ENCODE data around the gene RTN4R. TPM values are rescaled to one million over a fixed set of nuclear protein-coding genes. Genes with fewer than 3 reads are reported as not detected.

RTN4R gene
- total RNA-seq, 4 donors from 2014 or later, result 0.29 to 0.75 TPM; not detected in 2

DNA sequence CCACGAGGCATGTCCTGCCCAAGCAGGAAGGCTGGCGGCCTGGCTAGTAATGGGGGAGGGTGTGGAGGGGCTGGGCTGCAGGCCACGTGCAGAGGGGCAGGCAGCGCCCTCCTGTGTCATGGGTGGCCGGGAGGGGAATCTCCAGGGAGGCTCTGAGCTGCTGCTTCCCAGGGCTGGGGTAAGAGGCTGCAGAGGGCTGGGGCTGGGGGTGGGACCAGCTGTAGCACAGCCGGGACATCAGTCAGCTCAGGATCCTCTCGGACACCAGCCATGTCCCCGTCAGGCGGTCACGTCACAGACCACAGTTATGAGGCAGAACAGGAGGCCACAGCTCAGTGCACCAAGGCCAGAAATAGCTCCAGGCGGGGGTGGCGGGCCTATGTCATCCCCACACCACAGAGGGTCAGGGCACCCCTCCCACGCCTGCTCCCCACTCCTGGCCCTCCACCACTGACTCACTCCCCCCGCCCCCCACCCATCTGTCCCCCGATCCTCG is 21.1 kb downstream of the RTN4R start:
- in situ Hi-C loops (cut with MboI; ENCODE audit: low sequenced_read_pairs in 4 of 4), result no loop called here
- Histone ChIP-seq H3K27ac (no peak overlapping the region), H3K4me1 (peaks cover 5 to 9% of the 10 kb centered on the region in 2 donors), H3K27me3 (no peaks in the 10 kb centered on the region), H3K36me3 (no peaks in the 10 kb centered on the region), H3K4me3 (no peak overlapping the region), H3K9me3 (no peaks in the 10 kb centered on the region)
- DNase-seq (peak in 1 of 2 donors; percentile 20), ATAC-seq (peak in 1 of 2 donors; percentile 52)
- intact Hi-C loops (cut with DNase I; ENCODE audit: low total_unique reads), result loop anchor here (10.0 kb wide), 1 partner anchor 72 kb away; no protein-coding TSS in a partner anchor
- TF ChIP-seq POLR2A (IDR thresholded peaks at IDR 0.05), result no peak
- TF ChIP-seq, protein P1, sequence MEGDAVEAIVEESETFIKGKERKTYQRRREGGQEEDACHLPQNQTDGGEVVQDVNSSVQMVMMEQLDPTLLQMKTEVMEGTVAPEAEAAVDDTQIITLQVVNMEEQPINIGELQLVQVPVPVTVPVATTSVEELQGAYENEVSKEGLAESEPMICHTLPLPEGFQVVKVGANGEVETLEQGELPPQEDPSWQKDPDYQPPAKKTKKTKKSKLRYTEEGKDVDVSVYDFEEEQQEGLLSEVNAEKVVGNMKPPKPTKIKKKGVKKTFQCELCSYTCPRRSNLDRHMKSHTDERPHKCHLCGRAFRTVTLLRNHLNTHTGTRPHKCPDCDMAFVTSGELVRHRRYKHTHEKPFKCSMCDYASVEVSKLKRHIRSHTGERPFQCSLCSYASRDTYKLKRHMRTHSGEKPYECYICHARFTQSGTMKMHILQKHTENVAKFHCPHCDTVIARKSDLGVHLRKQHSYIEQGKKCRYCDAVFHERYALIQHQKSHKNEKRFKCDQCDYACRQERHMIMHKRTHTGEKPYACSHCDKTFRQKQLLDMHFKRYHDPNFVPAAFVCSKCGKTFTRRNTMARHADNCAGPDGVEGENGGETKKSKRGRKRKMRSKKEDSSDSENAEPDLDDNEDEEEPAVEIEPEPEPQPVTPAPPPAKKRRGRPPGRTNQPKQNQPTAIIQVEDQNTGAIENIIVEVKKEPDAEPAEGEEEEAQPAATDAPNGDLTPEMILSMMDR (IDR thresholded peaks at IDR 0.05 in 4 of 5, conservative IDR thresholded peaks at IDR 0.05 in 1 of 5), result no peak

DNA sequence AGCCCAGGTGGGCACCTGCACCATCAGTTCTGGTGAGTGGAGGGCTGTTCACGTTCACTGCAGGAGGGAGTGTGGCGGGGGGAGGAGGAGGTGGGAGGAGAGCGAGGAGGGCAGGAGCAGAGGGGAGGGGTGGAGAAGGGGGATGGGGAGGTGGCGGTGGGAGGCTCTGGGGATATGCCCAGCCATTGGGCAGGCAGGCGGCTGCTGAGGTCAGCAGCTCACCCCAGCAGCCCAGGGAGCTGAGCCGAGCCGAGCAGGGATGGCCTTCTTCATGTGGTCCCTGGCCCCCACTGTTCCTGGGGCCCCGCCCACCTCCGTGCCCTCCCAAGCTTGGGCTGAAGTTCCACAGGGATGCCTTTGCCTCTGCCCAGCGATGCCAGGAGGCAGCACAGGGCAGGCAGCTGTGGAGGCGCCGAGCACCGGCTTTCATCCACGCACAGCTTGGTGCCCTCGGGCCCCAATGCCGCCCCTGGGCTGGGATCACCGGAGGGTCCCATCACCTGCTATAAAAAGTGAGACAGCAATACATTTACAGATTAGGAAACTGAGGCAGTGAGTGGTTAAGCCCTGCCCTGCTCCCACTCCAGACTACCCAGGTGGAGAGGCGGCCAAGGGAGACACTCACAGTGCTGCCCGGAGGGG is 21.6 kb downstream of the RTN4R start:
- TF ChIP-seq, protein P1 (IDR thresholded peaks at IDR 0.05 in 4 of 5, conservative IDR thresholded peaks at IDR 0.05 in 1 of 5), result no peak
- TF ChIP-seq POLR2A (IDR thresholded peaks at IDR 0.05), result no peak
- DNase-seq, result no peak
- H3K27ac ChIP-seq, result no peak overlapping the region
- no peaks in the 10 kb centered on the region for H3K36me3 ChIP-seq
- H3K27me3 ChIP-seq, result no peaks in the 10 kb centered on the region
- ATAC-seq, result no peak
- no peak overlapping the region for H3K4me3 ChIP-seq
- in situ Hi-C loops (cut with MboI; ENCODE audit: low sequenced_read_pairs in 4 of 4), result no loop called here
- intact Hi-C loops (cut with DNase I; ENCODE audit: low total_unique reads), result loop anchor here (10.0 kb wide), 1 partner anchor 72 kb away; no protein-coding TSS in a partner anchor
- peaks cover 5 to 9% of the 10 kb centered on the region in 2 donors for H3K4me1 ChIP-seq
- H3K9me3 ChIP-seq, result no peaks in the 10 kb centered on the region

DNA sequence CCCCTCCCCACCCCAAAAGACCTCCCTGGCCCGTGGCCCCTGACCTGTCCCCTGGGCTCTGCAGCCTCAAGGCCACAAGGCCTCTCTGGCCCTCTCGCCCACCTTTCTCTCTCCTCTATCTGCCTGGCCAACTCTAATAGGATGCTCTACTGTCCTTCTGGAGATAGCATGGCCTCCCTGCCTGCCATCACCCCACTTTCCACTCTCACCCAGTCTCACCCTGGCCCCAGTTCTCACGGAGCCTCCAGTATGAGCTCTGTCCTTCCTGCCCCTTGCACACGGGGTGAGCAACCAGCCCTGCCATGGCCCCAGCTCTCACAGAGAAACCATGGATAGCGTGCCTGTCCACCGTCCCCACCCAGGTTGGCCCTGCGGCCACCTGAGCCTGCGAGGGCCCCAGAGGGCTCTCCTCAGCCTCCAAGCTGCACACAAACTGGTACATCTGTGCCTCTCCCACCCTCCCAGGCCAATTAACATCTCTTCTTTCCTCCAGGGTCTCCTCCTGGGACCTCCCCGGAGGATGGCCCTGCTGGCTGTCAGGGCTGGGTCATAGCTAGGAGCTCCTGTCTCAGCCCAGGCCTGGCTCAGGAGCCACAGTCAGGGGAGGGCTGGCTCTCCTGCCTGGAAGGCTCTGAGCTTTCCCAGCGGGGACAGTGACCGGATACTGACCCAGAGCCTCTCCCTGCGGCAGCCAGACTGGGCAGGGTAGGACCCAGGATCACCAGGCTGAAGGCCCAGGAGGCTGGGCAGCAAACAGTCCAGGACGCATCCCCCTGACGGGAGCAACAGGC is 22.3 kb downstream of the RTN4R start:
- TF ChIP-seq POLR2A (IDR thresholded peaks at IDR 0.05), result no peak
- TF ChIP-seq, protein P1 (IDR thresholded peaks at IDR 0.05 in 4 of 5, conservative IDR thresholded peaks at IDR 0.05 in 1 of 5), result no peak

DNA sequence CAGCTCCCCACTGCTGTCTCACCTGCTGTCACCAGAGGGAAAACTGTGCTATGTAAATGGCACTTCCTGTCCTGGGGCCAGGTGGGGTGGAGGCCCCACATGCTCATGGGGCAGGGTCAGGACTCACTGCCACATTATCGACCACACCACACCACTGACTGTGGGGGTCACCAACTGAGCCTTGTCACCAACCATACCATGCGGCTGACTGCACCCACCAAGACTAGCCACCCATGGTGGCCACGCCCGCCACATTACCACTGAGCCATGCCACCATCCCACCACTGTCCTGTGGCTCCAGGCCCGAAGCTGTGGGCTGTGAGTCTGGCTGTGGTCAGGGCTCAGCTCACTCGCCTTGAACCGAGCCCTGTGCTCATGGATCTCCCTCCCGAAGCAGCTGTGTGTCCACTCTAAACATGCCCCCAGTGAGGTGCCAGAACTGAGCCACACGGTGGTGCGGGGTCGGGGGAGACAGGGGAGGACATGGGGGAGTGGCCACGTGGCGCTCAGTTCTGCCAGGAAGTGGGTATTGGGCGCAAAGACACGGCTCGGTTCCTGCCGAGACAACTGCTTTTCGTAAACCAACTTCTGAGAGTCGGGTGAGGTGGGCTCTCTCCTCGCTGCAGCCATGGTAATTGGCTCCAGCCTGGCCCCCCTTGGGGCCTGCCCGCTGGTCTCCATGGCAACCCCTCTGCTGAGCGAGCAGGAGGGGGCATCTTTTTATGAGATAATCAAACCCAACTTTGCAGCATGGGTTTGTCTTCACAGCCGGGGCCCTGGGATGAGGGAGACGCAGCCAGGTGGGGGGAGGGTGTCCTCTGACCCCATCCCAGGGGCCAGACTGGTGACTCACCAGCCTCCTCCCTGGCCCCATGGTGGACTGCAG is 23.2 kb downstream of the RTN4R start:
- Histone ChIP-seq H3K9me3 (no peaks in the 10 kb centered on the region), H3K4me1 (peaks cover 7 to 8% of the 10 kb centered on the region in 2 donors), H3K27ac (no peak overlapping the region), H3K27me3 (no peaks in the 10 kb centered on the region), H3K36me3 (no peaks in the 10 kb centered on the region), H3K4me3 (no peak overlapping the region)
- ATAC-seq, result no peak
- intact Hi-C loops (cut with DNase I; ENCODE audit: low total_unique reads) (loop anchor here (10.0 kb wide), 1 partner anchor 70 kb away; no protein-coding TSS in a partner anchor), in situ Hi-C loops (cut with MboI; ENCODE audit: low sequenced_read_pairs in 4 of 4) (no loop called here)
- TF ChIP-seq POLR2A (IDR thresholded peaks at IDR 0.05), result no peak
- TF ChIP-seq, protein P1 (IDR thresholded peaks at IDR 0.05 in 4 of 5, conservative IDR thresholded peaks at IDR 0.05 in 1 of 5), result no peak
- no peak for DNase-seq

More for the DNA sequence above, 22.3 kb downstream of the RTN4R start:
- DNase-seq (no peak), ATAC-seq (no peak)
- peaks cover 5 to 9% of the 10 kb centered on the region in 2 donors for H3K4me1 ChIP-seq
- H3K27ac ChIP-seq, result no peak overlapping the region
- no peaks in the 10 kb centered on the region for H3K36me3 ChIP-seq
- H3K4me3 ChIP-seq, result no peak overlapping the region
- H3K27me3 ChIP-seq, result no peaks in the 10 kb centered on the region
- in situ Hi-C loops (cut with MboI; ENCODE audit: low sequenced_read_pairs in 4 of 4) (no loop called here), intact Hi-C loops (cut with DNase I; ENCODE audit: low total_unique reads) (loop anchor here (10.0 kb wide), 1 partner anchor 71 kb away; no protein-coding TSS in a partner anchor)
- no peaks in the 10 kb centered on the region for H3K9me3 ChIP-seq
